H1 (cell line): ENCODE data around the gene OBP2B. TPM values are rescaled to one million over a fixed set of nuclear protein-coding genes. Genes with fewer than 3 reads are reported as not detected.
A peak's percentile ranks its signal among the peaks of the same experiment; 100 is the strongest.

Experiments
- CREB1 ChIP-seq: IDR thresholded peaks from 2 replicates; pipeline ENCODE4 v1.6.1; 2012; ENCODE audit warnings: inconsistent platforms
- CTCF ChIP-seq, 3 experiments: IDR thresholded peaks; 1 replicate in 2 of 3; 2 replicates in 1 of 3; pipeline versions ENCODE4 v1.5.1 to v1.6.1; 2011; ENCODE audit warnings: low read length in 3 of 3, mild to moderate bottlenecking in 3 of 3, inconsistent platforms in 2 of 3, low read depth in 1 of 3, moderate library complexity in 1 of 3; ENCODE audit not compliant: insufficient read depth in 1 of 3; ENCODE audit errors: control extremely low read depth in 1 of 3
- GABPA ChIP-seq: IDR thresholded peaks from 2 replicates; pipeline ENCODE4 v1.6.1; 2011; ENCODE audit warnings: mild to moderate bottlenecking, low read length, moderate library complexity, borderline replicate concordance; ENCODE audit not compliant: insufficient read depth
- PHF8 ChIP-seq: fragments of 200-600 bp; sonication (generic); conservative IDR thresholded peaks from 2 replicates; pipeline ENCODE4 v1.7.1; 2012; ENCODE audit warnings: low read depth, mild to moderate bottlenecking, inconsistent platforms, low read length, moderate library complexity
- RNF2 ChIP-seq: fragments of 200-900, 300-1000 bp; sonication (generic); IDR thresholded peaks from 2 replicates; pipeline ENCODE4 v1.7.1; 2016; ENCODE audit warnings: borderline replicate concordance, low read depth, mild to moderate bottlenecking, antibody characterized with exemption, low read length; ENCODE audit not compliant: poor library complexity, severe bottlenecking; ENCODE audit errors: missing control alignments
- SIRT6 ChIP-seq: IDR thresholded peaks from one replicate; pipeline ENCODE4 v1.7.1; 2012; ENCODE audit warnings: low read length, inconsistent platforms
- SP4 ChIP-seq: IDR thresholded peaks from 2 replicates; pipeline ENCODE4 v1.6.1; 2012; ENCODE audit warnings: low read length, inconsistent platforms
- polyA plus RNA-seq, 7 experiments: library from polyadenylated mRNA; depleted of rRNA in 3 of 7; stranded (reverse) in 5 of 7; unstranded in 2 of 7; fragments of >200 nt in 5 of 7; fragments of 200-250 nt in 2 of 7; gene quantifications; 1 replicate in 5 of 7; 2 replicates in 1 of 7; 4 replicates in 1 of 7; pipeline versions ENCODE4 v1.2.1 to v1.2.3, GENCODE V29; 2011 to 2013; ENCODE audit warnings: missing spikeins in 2 of 7, mixed read lengths in 2 of 7
- total RNA-seq: library from RNA; stranded (reverse); fragmentation: NEBNext Ultra II Directional; extraction: Animal tissue kit (Norgen Biotek cat#: 25700); gene quantifications from 2 replicates; pipeline ENCODE4 v1.2.1, GENCODE V29; 2021

OBP2B gene
- total and polyA plus RNA-seq, 2 of the 8 experiments (the other 6 are each of a cell fraction or from before 2014, with no cell fraction given) = not detected

DNA sequence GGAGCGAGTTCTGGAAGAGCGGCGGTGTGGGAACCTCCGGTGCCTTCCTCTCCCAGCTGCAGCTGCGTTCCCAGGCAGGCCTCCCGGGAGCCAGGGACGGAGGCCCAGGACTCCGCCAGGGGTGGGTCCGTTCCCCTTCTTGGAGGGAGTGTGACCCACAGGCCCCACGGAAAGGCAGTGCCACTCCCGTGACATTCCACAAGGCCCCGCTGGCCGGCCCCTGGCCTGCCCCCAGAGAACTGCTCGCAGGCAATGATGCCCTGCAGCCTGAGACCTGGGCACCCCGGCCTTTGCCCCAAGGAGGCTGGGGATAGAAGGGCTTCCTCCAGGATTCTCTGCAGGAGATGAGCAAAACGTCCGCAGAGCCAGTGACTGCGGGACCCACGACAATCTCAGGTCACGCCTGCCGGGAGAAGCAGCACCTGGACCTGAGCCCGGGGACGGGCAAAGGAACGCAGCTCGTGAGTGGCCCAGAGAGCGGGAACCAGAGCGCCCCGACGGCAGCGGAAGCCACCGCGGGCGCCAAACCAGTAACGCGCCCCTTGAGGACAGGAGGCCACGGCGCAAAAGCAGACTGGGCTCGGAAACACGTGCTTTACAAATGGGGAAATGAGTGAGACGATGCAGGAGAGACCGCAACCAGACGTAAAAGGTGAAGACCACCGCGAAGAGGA, 9.3 kb downstream of the OBP2B start (continued):
- TF ChIP-seq CTCF (IDR thresholded peaks at IDR 0.05; ENCODE audit: control extremely low read depth in 1 of 3, insufficient read depth in 1 of 3, low read depth in 1 of 3, low read length in 3 of 3) (peak; percentile 40 to 54 (median 45)), SP4 (no peak), PHF8 (no peak), RNF2 (no peak), SIRT6 (no peak), CREB1 (no peak), GABPA (peak; percentile 68; the same call in 1 of the 2 replicates)
